Measurements from ENCODE around the gene SLC22A23.

The SLC22A23 gene

DNA sequence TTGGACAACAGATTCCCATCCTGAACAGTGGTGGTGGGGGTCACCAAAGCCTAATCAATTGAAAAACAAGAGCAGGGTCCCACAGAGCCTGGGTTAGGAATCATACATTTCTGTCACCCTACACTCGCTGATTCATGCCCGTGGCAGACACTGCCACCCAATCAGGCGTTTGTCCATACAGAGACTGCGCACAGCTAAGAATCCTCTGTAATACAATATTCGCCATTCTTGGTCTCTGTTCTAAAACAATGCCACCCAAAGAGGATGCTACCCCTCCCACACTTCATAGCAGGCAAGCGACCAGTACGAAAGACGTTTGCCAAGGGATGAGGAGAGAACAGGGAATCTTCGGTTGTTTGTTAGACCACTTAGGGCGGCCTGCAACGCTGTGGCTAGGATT lies 28.1 kb upstream of the SLC22A23 start:
- H3K4me3 ChIP-seq (replicated peaks; ENCODE audit: low read depth, low read length), result no peak overlapping the region
- no peak for DNase-seq (ENCODE audit: extremely low read depth, low read depth)
- TF ChIP-seq, protein P1, sequence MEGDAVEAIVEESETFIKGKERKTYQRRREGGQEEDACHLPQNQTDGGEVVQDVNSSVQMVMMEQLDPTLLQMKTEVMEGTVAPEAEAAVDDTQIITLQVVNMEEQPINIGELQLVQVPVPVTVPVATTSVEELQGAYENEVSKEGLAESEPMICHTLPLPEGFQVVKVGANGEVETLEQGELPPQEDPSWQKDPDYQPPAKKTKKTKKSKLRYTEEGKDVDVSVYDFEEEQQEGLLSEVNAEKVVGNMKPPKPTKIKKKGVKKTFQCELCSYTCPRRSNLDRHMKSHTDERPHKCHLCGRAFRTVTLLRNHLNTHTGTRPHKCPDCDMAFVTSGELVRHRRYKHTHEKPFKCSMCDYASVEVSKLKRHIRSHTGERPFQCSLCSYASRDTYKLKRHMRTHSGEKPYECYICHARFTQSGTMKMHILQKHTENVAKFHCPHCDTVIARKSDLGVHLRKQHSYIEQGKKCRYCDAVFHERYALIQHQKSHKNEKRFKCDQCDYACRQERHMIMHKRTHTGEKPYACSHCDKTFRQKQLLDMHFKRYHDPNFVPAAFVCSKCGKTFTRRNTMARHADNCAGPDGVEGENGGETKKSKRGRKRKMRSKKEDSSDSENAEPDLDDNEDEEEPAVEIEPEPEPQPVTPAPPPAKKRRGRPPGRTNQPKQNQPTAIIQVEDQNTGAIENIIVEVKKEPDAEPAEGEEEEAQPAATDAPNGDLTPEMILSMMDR (IDR thresholded peaks at IDR 0.05; ENCODE audit: low read depth, low read length, missing control alignments), result no peak

DNA sequence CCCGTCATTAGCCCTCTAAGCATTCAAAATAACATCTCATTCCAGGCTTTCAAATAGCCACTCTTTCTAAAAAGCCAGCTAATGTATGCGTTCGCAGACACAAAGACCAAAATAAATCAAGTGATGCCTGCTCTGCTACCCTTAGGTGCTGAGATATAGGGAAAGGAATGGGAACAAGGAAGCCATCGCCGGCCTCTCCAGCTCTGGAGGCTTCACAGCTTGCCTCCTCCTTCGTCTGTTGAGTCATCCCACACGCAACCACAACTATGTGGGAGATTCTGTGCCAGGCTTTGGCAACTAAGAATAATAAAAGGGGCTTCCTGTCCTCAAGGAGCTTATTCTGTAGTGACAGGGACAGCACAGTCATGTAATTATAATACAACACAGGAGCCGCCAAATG lies 27.3 kb upstream of the SLC22A23 start:
- peak; percentile 3 for DNase-seq (ENCODE audit: extremely low read depth, low read depth)
- TF ChIP-seq, protein P1 (IDR thresholded peaks at IDR 0.05; ENCODE audit: low read depth, low read length, missing control alignments), result no peak

DNA sequence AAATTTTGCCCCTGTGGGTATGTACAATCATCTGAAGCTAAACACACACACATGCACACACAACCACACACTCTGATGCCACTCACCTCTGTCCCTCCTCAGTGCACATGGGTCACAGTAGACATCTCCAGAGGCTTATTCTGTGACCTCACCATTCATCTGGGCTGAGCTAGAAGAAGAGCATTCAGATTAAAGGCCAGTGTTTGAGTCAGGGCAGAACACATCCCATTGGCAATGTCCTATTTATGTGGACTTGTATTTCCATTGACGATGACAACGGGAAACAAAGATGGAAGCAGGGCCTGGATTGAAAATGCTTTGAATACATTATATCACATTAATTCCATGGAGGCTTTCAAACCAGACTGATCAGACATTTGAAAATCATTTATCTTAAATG lies 26.8 kb upstream of the SLC22A23 start:
- H3K4me3 ChIP-seq (replicated peaks; ENCODE audit: low read depth, low read length), result no peak overlapping the region
- DNase-seq (ENCODE audit: extremely low read depth, low read depth), result no peak
- TF ChIP-seq, protein P1 (IDR thresholded peaks at IDR 0.05; ENCODE audit: low read depth, low read length, missing control alignments), result no peak

More for the DNA sequence above, 27.3 kb upstream of the SLC22A23 start:
- H3K4me3 ChIP-seq (replicated peaks; ENCODE audit: low read depth, low read length), result no peak overlapping the region

DNA sequence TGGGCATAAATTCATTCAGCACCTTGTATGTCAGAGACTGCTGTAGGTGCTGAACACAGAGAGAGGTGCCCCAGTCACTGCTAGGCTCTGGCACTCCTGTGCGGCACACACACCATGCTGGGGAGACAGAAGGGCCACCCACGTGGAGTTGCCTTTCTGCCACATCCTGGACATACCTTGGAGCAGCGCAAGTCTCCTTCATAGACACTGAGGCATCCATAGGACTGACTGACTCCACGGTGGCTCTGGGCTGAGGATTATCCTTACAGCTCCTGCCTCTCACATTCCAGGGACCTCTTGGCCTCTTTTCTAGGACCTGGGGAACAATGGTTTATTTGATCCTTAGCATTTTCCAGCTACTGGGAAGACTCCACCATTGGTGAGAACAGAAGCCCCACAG lies 26.0 kb upstream of the SLC22A23 start:
- DNase-seq (ENCODE audit: extremely low read depth, low read depth), result no peak
- H3K4me3 ChIP-seq (replicated peaks; ENCODE audit: low read depth, low read length), result no peak overlapping the region
- TF ChIP-seq, protein P1 (IDR thresholded peaks at IDR 0.05; ENCODE audit: low read depth, low read length, missing control alignments), result no peak

DNA sequence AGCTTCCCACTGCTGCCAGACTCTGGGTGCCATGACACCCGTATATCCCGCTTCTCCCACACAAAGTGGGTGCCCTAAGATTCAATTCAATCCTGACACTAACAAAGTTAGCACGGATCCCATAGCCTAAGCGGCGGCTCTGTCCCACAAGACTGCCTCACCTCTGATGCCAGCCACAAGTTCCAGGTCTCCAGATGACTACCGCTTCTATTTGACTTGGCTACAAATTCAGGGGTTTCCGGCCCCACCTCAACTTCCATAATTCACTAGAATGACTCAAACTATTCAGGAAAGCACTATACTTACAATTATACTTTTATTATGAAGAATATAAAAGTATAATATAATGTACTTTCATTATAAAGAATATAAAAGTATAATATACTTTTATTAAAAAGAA lies 24.8 kb upstream of the SLC22A23 start:
- TF ChIP-seq, protein P1 (IDR thresholded peaks at IDR 0.05; ENCODE audit: low read depth, low read length, missing control alignments), result no peak
- DNase-seq (ENCODE audit: extremely low read depth, low read depth), result no peak
- H3K4me3 ChIP-seq (replicated peaks; ENCODE audit: low read depth, low read length), result no peak overlapping the region

DNA sequence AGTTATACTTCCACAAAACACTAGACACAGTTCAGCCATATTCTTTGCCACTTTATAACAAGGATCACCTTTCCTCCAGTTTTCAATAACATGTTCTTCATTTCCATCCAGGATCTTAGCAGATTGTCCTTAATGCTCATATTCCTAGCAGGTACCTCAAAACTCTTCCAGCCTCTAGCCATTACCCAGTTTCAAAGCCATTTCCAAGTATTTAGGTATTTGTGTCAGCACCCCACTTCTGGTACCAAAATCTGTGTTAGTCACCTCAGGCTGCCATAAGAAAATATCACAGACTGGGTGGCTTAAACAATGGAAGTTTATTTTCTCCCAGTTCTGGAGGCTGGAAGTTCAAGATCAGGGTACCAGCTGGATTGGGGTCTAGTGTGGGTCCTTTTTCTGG lies 23.2 kb upstream of the SLC22A23 start:
- H3K4me3 ChIP-seq (replicated peaks; ENCODE audit: low read depth, low read length), result no peak overlapping the region
- TF ChIP-seq, protein P1 (IDR thresholded peaks at IDR 0.05; ENCODE audit: low read depth, low read length, missing control alignments), result no peak
- no peak for DNase-seq (ENCODE audit: extremely low read depth, low read depth)

DNA sequence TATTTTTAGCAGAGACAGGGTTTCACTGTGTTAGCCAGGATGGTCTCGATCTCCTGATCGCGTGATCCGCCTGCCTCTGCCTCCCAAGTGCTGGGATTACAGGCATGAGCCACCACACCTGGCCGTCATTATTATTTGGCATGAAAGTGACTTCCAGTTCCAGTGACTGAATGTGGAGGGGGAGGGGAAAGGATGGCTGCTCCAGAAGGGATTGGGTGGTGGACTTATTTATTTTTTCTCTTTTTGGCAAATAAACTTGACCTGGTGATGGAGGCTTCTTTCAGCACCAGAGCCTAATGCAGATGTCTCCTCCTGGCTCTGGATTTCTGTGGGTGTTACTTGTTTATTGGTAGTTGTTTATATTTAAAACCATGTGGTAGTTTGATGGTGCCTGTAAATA lies 16.9 kb upstream of the SLC22A23 start:
- TF ChIP-seq, protein P1 (IDR thresholded peaks at IDR 0.05; ENCODE audit: low read depth, low read length, missing control alignments), result no peak
- H3K4me3 ChIP-seq (replicated peaks; ENCODE audit: low read depth, low read length), result no peak overlapping the region
- peak; percentile 21 for DNase-seq (ENCODE audit: extremely low read depth, low read depth)

Data from HFF-Myc (cell line).